B cell (primary cell): ENCODE results near the gene GOLPH3.

Source experiments
- CTCF ChIP-seq: fragments of 200-600 bp; IDR thresholded peaks from one replicate; pipeline ENCODE4 v1.8.0; 2022; ENCODE audit warnings: antibody characterized with exemption, mild to moderate bottlenecking
- EZH2 ChIP-seq: IDR thresholded peaks from 2 replicates; pipeline ENCODE4 v1.6.1; 2012; ENCODE audit warnings: borderline replicate concordance, low read depth, mild to moderate bottlenecking, moderate library complexity, low read length; ENCODE audit not compliant: insufficient read depth, poor library complexity, severe bottlenecking

- no peak for TF ChIP-seq CTCF
- no peak for TF ChIP-seq EZH2
Measured at GRCh38 chr5:32132757-32133156, 41.4 kb downstream of the GOLPH3 start.
